GM12891 (cell line): Measurements from ENCODE around the gene ZNG1A.

ENCODE experiments used
- POLR2A ChIP-seq: IDR thresholded peaks from 2 replicates; pipeline ENCODE4 v1.6.1; 2011; ENCODE audit warnings: low read depth, low read length, control low read depth
- POLR2AphosphoS5 ChIP-seq: IDR thresholded peaks from 2 replicates; pipeline ENCODE4 v1.6.1; 2011; ENCODE audit warnings: low read depth, low read length, control low read depth
- SPI1 ChIP-seq: IDR thresholded peaks from 2 replicates; pipeline ENCODE4 v1.6.1; 2011; ENCODE audit warnings: low read depth, low read length, control low read depth

- TF ChIP-seq POLR2A = no peak
- no peak for TF ChIP-seq POLR2AphosphoS5
- TF ChIP-seq SPI1 = no peak
These were observed 44.3 kb upstream of the ZNG1A start for GRCh38 chr9:223152-223551.
